Liver (tissue), 9 donors: ENCODE results near the gene HIPK2. TPM values are rescaled to one million over a fixed set of nuclear protein-coding genes. Genes with fewer than 3 reads are reported as not detected.

Experiments
- DNase-seq: peaks from one replicate; pipeline ENCODE4 v3.0.0-alpha.2; 2017; ENCODE audit warnings: low spot score
- H3K27ac ChIP-seq, 2 donors: one replicate each; pipeline ENCODE4 v1.7.0; 2013; ENCODE audit warnings: inconsistent platforms in 2 of 2, low read length in 2 of 2, control low read depth in 1 of 2, low read depth in 1 of 2, mild to moderate bottlenecking in 1 of 2
- H3K27me3 ChIP-seq, 4 donors: one replicate each; pipeline versions ENCODE4 v1.6.1 to v1.7.0; 2013; ENCODE audit warnings: low read length in 3 of 4, inconsistent platforms in 1 of 4, mild to moderate bottlenecking in 1 of 4, moderate library complexity in 1 of 4; ENCODE audit not compliant: control insufficient read depth in 4 of 4, insufficient read depth in 4 of 4
- H3K36me3 ChIP-seq, 4 donors: one replicate each; pipeline versions ENCODE4 v1.6.1 to v1.7.0; 2013; ENCODE audit warnings: low read length in 3 of 4, mild to moderate bottlenecking in 3 of 4, low read depth in 1 of 4, moderate library complexity in 1 of 4; ENCODE audit not compliant: control insufficient read depth in 4 of 4, insufficient read depth in 3 of 4
- H3K4me1 ChIP-seq, 4 donors: one replicate each; pipeline versions ENCODE4 v1.6.1 to v1.7.0; 2013; ENCODE audit warnings: low read length in 3 of 4, mild to moderate bottlenecking in 3 of 4, moderate library complexity in 1 of 4; ENCODE audit not compliant: control insufficient read depth in 4 of 4, insufficient read depth in 4 of 4
- H3K4me3 ChIP-seq, 3 donors: one replicate each; pipeline versions ENCODE4 v1.6.1 to v1.7.0; 2013; ENCODE audit warnings: low read length in 3 of 3, control low read depth in 1 of 3, low read depth in 1 of 3, mild to moderate bottlenecking in 1 of 3
- H3K9ac ChIP-seq, 2 donors: one replicate each; pipeline ENCODE4 v1.7.0; 2013; ENCODE audit warnings: low read length in 2 of 2, mild to moderate bottlenecking in 2 of 2, moderate library complexity in 2 of 2, control low read depth in 1 of 2, low read depth in 1 of 2
- H3K9me3 ChIP-seq, 4 donors: one replicate each; pipeline versions ENCODE4 v1.6.1 to v1.7.0; 2013; ENCODE audit warnings: low read length in 3 of 4; ENCODE audit not compliant: control insufficient read depth in 4 of 4
- EGR1 ChIP-seq, 2 donors: IDR thresholded peaks; 2 replicates each; pipeline ENCODE4 v1.6.1; 2016 to 2018; ENCODE audit warnings: antibody characterized with exemption in 2 of 2, low read depth in 2 of 2
- FOXA1 ChIP-seq: IDR thresholded peaks from 2 replicates; pipeline ENCODE4 v1.6.1; 2016; ENCODE audit warnings: antibody characterized with exemption
- FOXA2 ChIP-seq: IDR thresholded peaks from 2 replicates; pipeline ENCODE4 v1.6.1; 2016; ENCODE audit warnings: antibody characterized with exemption
- GABPA ChIP-seq, 2 donors: IDR thresholded peaks in 1 of 2; conservative IDR thresholded peaks in 1 of 2; 2 replicates each; pipeline ENCODE4 v1.6.1; 2016; ENCODE audit warnings: antibody characterized with exemption in 2 of 2, mild to moderate bottlenecking in 1 of 2, moderate library complexity in 1 of 2
- HNF4G ChIP-seq: IDR thresholded peaks from 2 replicates; pipeline ENCODE4 v1.6.1; 2016; ENCODE audit warnings: antibody characterized with exemption
- JUND ChIP-seq, 2 donors: IDR thresholded peaks; 2 replicates each; pipeline ENCODE4 v1.6.1; 2016; ENCODE audit warnings: antibody characterized with exemption in 2 of 2
- NR2F2 ChIP-seq: IDR thresholded peaks from 2 replicates; pipeline ENCODE4 v1.6.1; 2016; ENCODE audit warnings: antibody characterized with exemption
- RAD21 ChIP-seq, 2 donors: IDR thresholded peaks; 2 replicates each; pipeline ENCODE4 v1.6.1; 2016; ENCODE audit warnings: antibody characterized with exemption in 2 of 2, mild to moderate bottlenecking in 2 of 2
- RXRA ChIP-seq, 2 donors: IDR thresholded peaks; 2 replicates each; pipeline ENCODE4 v1.6.1; 2017 to 2018; ENCODE audit warnings: antibody characterized with exemption in 2 of 2, mild to moderate bottlenecking in 1 of 2
- TAF1 ChIP-seq: conservative IDR thresholded peaks from 2 replicates; pipeline ENCODE4 v1.6.1; 2016; ENCODE audit warnings: antibody characterized with exemption, mild to moderate bottlenecking
- YY1 ChIP-seq: IDR thresholded peaks from 2 replicates; pipeline ENCODE4 v1.6.1; 2016; ENCODE audit warnings: antibody characterized with exemption, mild to moderate bottlenecking
- WGBS: extraction: QIAGEN DNeasy Blood & Tissue Kit; methylation state at CpG from one replicate; pipeline ENCODE4 v1.1.7; 2013; 5-methylcytosine and 5-hydroxymethylcytosine counted together
- polyA plus RNA-seq, 2 donors: library from polyadenylated mRNA; stranded (reverse) in 1 of 2; unstranded in 1 of 2; fragments of 200-250 nt in 1 of 2; fragments of >200 nt in 1 of 2; fragmentation: Nextera tagmentation in 1 of 2; extraction: Ambion mirVana in 1 of 2; gene quantifications; one replicate each; pipeline versions ENCODE4 v1.2.1 to v1.2.3, GENCODE V29; 2013 to 2015
- total RNA-seq, 2 donors: library from RNA; depleted of rRNA; stranded (reverse); fragments of >200 nt; gene quantifications; one replicate each; pipeline ENCODE4 v1.2.3, GENCODE V29; 2014
- TF ChIP-seq, protein P1 (sequence below): IDR thresholded peaks from 2 replicates; pipeline ENCODE4 v1.6.1; 2016; ENCODE audit warnings: antibody characterized with exemption
- TF ChIP-seq, protein P2 (sequence below): fragments of 150-350 bp; IDR thresholded peaks from 2 replicates; pipeline ENCODE4 v1.5.1; 2017; ENCODE audit warnings: improper control_type of control experiment, low read depth, low read length; ENCODE audit not compliant: missing input control
- TF ChIP-seq, protein P3 (sequence below): IDR thresholded peaks from 2 replicates; pipeline ENCODE4 v1.6.1; 2016; ENCODE audit warnings: antibody characterized with exemption
- TF ChIP-seq, protein P4 (sequence below): IDR thresholded peaks from 2 replicates; pipeline ENCODE4 v1.6.1; 2016; ENCODE audit warnings: antibody characterized with exemption, mild to moderate bottlenecking
- TF ChIP-seq, protein P5 (sequence below): IDR thresholded peaks from 2 replicates; pipeline ENCODE4 v1.6.1; 2016; ENCODE audit warnings: antibody characterized with exemption
- donor health status: healthy.
- donor health status: healthy.
- donor health status: healthy.
- donor health status: healthy.
- donor health status: healthy.

Gene HIPK2
- total and polyA plus RNA-seq, 4 donors: 13.1 to 48.8 (median 16.6) TPM

DNA sequence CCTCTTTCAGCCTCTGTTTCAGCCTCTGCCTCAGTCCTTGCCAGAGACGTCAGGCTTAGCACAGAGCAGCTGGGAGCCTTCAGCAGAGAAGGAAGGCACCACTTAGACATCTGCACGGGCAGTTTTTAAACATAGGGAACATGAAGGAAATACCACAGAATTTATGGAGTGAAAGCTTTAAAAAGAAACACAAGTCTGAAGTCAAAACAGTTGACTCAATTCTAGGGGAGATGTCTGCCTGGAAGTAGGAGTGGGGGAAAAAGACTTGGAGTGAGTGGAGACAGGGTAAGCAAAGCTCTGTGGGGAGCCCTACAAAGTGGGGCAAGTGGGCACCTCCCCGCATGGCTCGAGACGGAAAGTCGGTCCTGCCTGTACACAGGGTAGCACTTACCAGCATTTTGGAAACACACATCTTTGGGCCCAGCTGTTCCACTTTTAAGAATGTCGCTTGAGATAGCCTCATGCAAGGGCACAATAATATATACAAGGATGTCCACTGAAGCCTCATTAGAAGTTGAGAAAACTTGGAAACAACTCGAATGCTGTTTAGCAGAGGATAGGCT, 46.2 kb upstream of the HIPK2 start (continued):
- TF ChIP-seq, protein P1, sequence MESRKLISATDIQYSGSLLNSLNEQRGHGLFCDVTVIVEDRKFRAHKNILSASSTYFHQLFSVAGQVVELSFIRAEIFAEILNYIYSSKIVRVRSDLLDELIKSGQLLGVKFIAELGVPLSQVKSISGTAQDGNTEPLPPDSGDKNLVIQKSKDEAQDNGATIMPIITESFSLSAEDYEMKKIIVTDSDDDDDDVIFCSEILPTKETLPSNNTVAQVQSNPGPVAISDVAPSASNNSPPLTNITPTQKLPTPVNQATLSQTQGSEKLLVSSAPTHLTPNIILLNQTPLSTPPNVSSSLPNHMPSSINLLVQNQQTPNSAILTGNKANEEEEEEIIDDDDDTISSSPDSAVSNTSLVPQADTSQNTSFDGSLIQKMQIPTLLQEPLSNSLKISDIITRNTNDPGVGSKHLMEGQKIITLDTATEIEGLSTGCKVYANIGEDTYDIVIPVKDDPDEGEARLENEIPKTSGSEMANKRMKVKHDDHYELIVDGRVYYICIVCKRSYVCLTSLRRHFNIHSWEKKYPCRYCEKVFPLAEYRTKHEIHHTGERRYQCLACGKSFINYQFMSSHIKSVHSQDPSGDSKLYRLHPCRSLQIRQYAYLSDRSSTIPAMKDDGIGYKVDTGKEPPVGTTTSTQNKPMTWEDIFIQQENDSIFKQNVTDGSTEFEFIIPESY: no peak
- no peak for TF ChIP-seq RXRA (IDR thresholded peaks at IDR 0.05)
- TF ChIP-seq HNF4G: no peak

DNA sequence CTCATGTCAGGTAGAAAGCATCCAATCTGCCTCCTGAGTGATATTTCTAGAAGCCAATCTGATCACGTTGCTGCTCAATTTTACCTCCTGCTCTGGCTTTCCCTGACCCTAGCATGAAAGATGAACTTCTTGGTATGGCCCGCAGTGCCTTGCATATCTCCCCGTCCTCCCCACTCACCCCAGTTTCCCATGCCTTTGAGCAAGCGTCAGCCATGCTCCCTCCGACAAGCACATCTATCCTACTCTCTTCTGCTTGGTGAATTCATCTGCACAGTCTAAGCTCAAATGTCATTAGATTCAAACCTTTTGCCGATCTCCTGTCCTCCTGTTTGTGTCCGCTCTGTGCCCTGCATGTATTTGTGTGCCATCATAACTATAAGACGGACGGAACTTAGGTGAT, 45.1 kb upstream of the HIPK2 start:
- no peaks in the 10 kb centered on the region for H3K9me3 ChIP-seq
- no peak overlapping the region for H3K9ac ChIP-seq
- no peak overlapping the region for H3K27ac ChIP-seq
- no peaks in the 10 kb centered on the region for H3K4me1 ChIP-seq
- no peaks in the 10 kb centered on the region for H3K27me3 ChIP-seq
- no peak overlapping the region for H3K4me3 ChIP-seq
- TF ChIP-seq, protein P2, sequence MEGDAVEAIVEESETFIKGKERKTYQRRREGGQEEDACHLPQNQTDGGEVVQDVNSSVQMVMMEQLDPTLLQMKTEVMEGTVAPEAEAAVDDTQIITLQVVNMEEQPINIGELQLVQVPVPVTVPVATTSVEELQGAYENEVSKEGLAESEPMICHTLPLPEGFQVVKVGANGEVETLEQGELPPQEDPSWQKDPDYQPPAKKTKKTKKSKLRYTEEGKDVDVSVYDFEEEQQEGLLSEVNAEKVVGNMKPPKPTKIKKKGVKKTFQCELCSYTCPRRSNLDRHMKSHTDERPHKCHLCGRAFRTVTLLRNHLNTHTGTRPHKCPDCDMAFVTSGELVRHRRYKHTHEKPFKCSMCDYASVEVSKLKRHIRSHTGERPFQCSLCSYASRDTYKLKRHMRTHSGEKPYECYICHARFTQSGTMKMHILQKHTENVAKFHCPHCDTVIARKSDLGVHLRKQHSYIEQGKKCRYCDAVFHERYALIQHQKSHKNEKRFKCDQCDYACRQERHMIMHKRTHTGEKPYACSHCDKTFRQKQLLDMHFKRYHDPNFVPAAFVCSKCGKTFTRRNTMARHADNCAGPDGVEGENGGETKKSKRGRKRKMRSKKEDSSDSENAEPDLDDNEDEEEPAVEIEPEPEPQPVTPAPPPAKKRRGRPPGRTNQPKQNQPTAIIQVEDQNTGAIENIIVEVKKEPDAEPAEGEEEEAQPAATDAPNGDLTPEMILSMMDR: no peak
- TF ChIP-seq HNF4G (no peak), NR2F2 (no peak), EGR1 (IDR thresholded peaks at IDR 0.05; ENCODE audit: low read depth in 2 of 2) (no peak), JUND (IDR thresholded peaks at IDR 0.05) (no peak), RAD21 (IDR thresholded peaks at IDR 0.05) (no peak), FOXA1 (no peak), RXRA (IDR thresholded peaks at IDR 0.05) (no peak), TAF1 (no peak), GABPA (IDR thresholded peaks at IDR 0.05 in 1 of 2, conservative IDR thresholded peaks at IDR 0.05 in 1 of 2) (no peak), FOXA2 (no peak)
- TF ChIP-seq, protein P3, sequence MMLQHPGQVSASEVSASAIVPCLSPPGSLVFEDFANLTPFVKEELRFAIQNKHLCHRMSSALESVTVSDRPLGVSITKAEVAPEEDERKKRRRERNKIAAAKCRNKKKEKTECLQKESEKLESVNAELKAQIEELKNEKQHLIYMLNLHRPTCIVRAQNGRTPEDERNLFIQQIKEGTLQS: no peak
- no peak for DNase-seq
- WGBS: 94% methylated on average over 9 of the region's 9 CpGs
- no peaks in the 10 kb centered on the region for H3K36me3 ChIP-seq

DNA sequence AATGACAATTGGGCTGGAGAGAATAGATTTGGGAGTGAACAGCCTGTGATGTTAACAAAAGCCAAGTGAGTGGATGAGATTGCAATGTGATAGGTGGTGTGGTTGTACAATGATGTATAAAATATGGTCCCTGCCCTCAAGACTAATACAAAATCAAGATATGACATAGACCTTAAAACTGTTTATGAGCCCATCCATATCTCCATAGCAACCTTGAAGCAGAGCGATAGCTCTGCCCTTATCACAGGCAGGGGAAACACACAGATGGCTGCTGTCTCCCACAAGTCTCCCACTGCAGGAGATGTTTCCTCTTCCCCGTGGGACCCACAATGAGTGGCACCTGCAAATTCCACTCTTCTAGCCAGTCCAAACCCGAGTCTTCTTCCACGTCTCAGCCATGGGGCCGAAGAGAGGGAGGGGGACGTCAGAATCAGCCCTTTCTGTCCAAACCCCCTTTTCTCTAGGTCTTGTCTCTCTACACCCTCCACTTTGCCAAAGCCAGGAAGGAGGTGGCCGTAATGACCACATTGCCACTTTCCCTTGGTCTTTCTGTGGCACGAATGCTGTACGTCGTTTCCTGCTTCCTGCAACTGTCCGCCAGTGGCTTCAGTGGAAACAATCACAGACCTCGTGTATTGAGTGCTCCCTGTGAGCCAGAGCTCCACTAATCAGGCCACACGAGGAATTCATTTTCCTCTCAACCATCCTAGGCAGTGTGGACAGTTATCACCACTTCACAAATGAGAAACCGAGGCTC, 43.7 kb upstream of the HIPK2 start:
- no peak overlapping the region for H3K27ac ChIP-seq
- H3K9ac ChIP-seq: no peak overlapping the region
- no peak overlapping the region for H3K4me3 ChIP-seq
- WGBS: 77% methylated on average over 14 of the region's 14 CpGs
- H3K36me3 ChIP-seq: no peaks in the 10 kb centered on the region
- no peaks in the 10 kb centered on the region for H3K4me1 ChIP-seq
- TF ChIP-seq FOXA2 (no peak), FOXA1 (no peak), YY1 (no peak)
- TF ChIP-seq, protein P4, sequence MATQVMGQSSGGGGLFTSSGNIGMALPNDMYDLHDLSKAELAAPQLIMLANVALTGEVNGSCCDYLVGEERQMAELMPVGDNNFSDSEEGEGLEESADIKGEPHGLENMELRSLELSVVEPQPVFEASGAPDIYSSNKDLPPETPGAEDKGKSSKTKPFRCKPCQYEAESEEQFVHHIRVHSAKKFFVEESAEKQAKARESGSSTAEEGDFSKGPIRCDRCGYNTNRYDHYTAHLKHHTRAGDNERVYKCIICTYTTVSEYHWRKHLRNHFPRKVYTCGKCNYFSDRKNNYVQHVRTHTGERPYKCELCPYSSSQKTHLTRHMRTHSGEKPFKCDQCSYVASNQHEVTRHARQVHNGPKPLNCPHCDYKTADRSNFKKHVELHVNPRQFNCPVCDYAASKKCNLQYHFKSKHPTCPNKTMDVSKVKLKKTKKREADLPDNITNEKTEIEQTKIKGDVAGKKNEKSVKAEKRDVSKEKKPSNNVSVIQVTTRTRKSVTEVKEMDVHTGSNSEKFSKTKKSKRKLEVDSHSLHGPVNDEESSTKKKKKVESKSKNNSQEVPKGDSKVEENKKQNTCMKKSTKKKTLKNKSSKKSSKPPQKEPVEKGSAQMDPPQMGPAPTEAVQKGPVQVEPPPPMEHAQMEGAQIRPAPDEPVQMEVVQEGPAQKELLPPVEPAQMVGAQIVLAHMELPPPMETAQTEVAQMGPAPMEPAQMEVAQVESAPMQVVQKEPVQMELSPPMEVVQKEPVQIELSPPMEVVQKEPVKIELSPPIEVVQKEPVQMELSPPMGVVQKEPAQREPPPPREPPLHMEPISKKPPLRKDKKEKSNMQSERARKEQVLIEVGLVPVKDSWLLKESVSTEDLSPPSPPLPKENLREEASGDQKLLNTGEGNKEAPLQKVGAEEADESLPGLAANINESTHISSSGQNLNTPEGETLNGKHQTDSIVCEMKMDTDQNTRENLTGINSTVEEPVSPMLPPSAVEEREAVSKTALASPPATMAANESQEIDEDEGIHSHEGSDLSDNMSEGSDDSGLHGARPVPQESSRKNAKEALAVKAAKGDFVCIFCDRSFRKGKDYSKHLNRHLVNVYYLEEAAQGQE: no peak
- TF ChIP-seq, protein P5, sequence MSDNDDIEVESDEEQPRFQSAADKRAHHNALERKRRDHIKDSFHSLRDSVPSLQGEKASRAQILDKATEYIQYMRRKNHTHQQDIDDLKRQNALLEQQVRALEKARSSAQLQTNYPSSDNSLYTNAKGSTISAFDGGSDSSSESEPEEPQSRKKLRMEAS: no peak
- TF ChIP-seq, protein P2: no peak
- no peak for DNase-seq
- no peaks in the 10 kb centered on the region for H3K27me3 ChIP-seq
- no peaks in the 10 kb centered on the region for H3K9me3 ChIP-seq
